Bronchial epithelial cell (primary cell): ENCODE results near the gene NUP43. TPM values are rescaled to one million over a fixed set of nuclear protein-coding genes. Genes with fewer than 3 reads are reported as not detected.
A peak's percentile ranks its signal among the peaks of the same experiment; 100 is the strongest.
"Not testable (repeated sequence)": the region's sequence is repeated elsewhere in the genome, so short reads cannot be mapped to it uniquely, and the experiment has no call there.

Source experiments
- DNase-seq: peaks from one replicate; pipeline ENCODE4 v3.0.0-alpha.2; 2010; ENCODE audit warnings: low read depth
- FAIRE-seq: peaks from 2 replicates; lab custom pipeline; 2011; peaks lifted over from hg19 to GRCh38; lab: Jason Lieb, UNC
- H3K27me3 ChIP-seq: 2 replicates; pipeline ENCODE4 v1.5.1; 2011; ENCODE audit warnings: low read length; ENCODE audit not compliant: control insufficient read depth, insufficient read depth
- H3K36me3 ChIP-seq: 2 replicates; pipeline ENCODE4 v1.5.1; 2011; ENCODE audit warnings: low read length; ENCODE audit not compliant: control insufficient read depth, insufficient read depth
- H3K4me3 ChIP-seq: 2 replicates; pipeline ENCODE4 v1.5.1; 2011; ENCODE audit warnings: mild to moderate bottlenecking, low read depth, low read length, control low read depth
- total RNA-seq: library from RNA; depleted of rRNA; stranded (reverse); fragments of >200 nt; gene quantifications from 2 replicates; pipeline ENCODE4 v1.2.1, GENCODE V29; 2014
- TF ChIP-seq, protein P1 (sequence below): IDR thresholded peaks from 2 replicates; pipeline ENCODE4 v1.5.1; 2011; ENCODE audit warnings: mild to moderate bottlenecking, moderate library complexity, low read length, control low read depth, inconsistent platforms; ENCODE audit not compliant: insufficient read depth, severe bottlenecking

The NUP43 gene
- total RNA-seq, 1 donor from 2014 or later = 13.2 TPM

GRCh38 chr6:149751239-149751638, 4.9 kb upstream of the NUP43 start:
- no peaks in the 10 kb centered on the region for H3K36me3 ChIP-seq
- no peak overlapping the region for H3K4me3 ChIP-seq
- TF ChIP-seq, protein P1, sequence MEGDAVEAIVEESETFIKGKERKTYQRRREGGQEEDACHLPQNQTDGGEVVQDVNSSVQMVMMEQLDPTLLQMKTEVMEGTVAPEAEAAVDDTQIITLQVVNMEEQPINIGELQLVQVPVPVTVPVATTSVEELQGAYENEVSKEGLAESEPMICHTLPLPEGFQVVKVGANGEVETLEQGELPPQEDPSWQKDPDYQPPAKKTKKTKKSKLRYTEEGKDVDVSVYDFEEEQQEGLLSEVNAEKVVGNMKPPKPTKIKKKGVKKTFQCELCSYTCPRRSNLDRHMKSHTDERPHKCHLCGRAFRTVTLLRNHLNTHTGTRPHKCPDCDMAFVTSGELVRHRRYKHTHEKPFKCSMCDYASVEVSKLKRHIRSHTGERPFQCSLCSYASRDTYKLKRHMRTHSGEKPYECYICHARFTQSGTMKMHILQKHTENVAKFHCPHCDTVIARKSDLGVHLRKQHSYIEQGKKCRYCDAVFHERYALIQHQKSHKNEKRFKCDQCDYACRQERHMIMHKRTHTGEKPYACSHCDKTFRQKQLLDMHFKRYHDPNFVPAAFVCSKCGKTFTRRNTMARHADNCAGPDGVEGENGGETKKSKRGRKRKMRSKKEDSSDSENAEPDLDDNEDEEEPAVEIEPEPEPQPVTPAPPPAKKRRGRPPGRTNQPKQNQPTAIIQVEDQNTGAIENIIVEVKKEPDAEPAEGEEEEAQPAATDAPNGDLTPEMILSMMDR = no peak
- H3K27me3 ChIP-seq = no peaks in the 10 kb centered on the region
- FAIRE-seq (no peak), DNase-seq (no peak)

DNA sequence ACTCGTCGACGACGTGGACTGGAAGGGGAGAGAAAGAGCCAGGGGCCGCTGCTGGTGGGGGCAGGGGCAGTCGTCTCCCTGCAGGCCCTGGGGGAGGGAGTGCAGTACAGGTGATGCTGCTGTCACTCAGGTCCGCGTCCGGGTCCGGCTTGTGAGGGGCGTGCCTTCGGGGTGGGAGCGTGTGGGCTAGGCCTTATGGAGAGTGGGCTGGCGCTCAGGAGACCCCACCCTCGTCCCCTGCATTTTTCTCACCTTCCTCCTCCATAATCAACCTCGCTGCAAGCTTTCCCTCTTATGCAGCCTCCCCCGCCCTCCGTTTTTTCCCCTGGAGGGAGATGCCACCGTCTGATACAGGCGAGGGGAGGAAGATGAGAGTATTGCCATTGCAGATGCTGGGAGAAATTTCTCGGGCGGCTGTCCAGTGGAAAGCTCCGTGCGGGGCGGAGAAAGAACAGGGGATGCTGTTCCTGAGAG, 3.8 kb upstream of the NUP43 start:
- TF ChIP-seq, protein P1 = no peak
- Histone ChIP-seq H3K27me3 (no peaks in the 10 kb centered on the region), H3K4me3 (peak overlapping the region; percentile 99), H3K36me3 (no peaks in the 10 kb centered on the region)
- DNase-seq = peak; percentile 35
- no peak for FAIRE-seq

DNA sequence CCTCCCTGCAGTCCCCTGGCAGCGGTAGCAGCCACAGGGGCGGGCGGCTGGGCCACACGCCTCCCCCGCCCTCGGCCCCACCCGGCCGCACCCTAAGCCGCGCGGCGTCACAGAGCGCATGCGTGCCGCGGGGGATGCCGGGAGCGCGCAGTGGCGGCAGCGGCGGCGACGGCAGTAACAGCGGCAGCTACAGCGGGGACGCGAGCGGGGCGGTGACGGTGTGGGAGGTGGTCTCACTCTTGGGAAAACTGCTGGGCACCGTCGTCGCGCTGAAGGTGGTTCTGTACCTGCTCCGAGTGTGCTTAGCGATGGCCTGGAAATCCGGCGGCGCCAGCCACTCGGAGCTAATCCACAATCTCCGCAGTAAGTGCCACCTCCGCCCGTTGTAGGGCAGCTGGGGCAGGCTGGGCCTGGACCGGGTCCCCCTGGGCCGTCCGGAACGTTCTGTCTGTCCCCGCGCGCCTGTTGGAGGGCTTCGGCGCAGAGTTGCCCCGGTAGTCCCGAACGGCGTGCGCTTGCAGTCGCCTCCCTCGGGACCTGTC, 3.3 kb upstream of the NUP43 start, which contains the start of gene PCMT1:
Gene PCMT1 (plus strand): TSS at position 148 of the 542 bp plus-strand sequence. CDS start 161 bp downstream, at position 309.
- DNase-seq (peak; percentile 78), FAIRE-seq (no peak)

DNA sequence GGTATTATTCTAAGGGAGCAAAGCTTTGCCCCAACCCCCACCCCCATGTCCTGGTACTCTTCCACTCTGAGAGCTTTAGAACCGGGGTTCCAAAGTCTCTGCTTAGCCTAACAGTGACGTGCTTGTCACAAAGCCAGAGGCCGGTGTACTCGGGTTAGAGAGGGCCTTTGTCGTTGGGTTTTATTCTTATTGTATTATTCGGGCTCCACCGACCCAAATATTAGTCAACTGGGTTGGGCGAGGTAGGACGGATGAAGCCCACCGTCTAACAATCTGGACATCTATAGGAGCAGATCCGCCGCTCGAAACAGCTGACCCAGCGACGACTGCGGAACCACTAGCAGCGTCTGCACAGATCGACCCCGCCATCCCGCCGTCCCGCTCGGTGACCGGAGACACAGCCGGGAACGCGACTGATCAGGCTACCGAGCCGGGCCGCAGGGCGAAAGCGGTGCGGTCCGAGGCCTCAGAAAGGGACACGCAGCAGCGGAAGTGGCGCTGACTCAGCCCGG, 2.8 kb upstream of the NUP43 start:
- H3K36me3 ChIP-seq, H3K27me3 ChIP-seq, FAIRE-seq, DNase-seq: not testable (repeated sequence)
- peak overlapping the region; percentile 99 for H3K4me3 ChIP-seq

More for the DNA sequence above, 3.3 kb upstream of the NUP43 start, which contains the start of gene PCMT1:
- no peaks in the 10 kb centered on the region for H3K36me3 ChIP-seq
- no peaks in the 10 kb centered on the region for H3K27me3 ChIP-seq
- H3K4me3 ChIP-seq = peak within 1 kb of the TSS; percentile 99
- TF ChIP-seq, protein P1 = no peak

GRCh38 chr6:149745252-149745651, 1.1 kb downstream of the NUP43 start:
- H3K27me3 ChIP-seq, DNase-seq, H3K4me3 ChIP-seq, H3K36me3 ChIP-seq, FAIRE-seq: not testable (repeated sequence)

GRCh38 chr6:149734915-149735314, 11.4 kb downstream of the NUP43 start:
- no peaks in the 10 kb centered on the region for H3K27me3 ChIP-seq
- peaks cover 10% of the 10 kb centered on the region for H3K36me3 ChIP-seq
- DNase-seq (no peak), FAIRE-seq (no peak)
- TF ChIP-seq, protein P1 = no peak
- H3K4me3 ChIP-seq = no peak overlapping the region
